Activated naive CD4-positive, alpha-beta T cell treated with anti-CD3 and anti-CD28 coated beads for 36 hours (primary cell): ENCODE measurements around the gene GBP7. TPM values are rescaled to one million over a fixed set of nuclear protein-coding genes. Genes with fewer than 3 reads are reported as not detected.
"Not testable (repeated sequence)": the region's sequence is repeated elsewhere in the genome, so short reads cannot be mapped to it uniquely, and the experiment has no call there.

Source experiments
- CTCF ChIA-PET: fragments of 350-600 bp; sonication (Branson Sonifier 250); formaldehyde crosslinking; loops from one replicate; lab custom pipeline; 2021; ENCODE audit warnings: antibody characterized with exemption; lab: Charles Lee
- DNase-seq: peaks from one replicate; pipeline ENCODE4 v3.0.0-alpha.2; 2020
- H3K27ac Mint-ChIP-seq: one replicate; pipeline ENCODE4 v1.8.0; 2021; ENCODE audit warnings: mild to moderate bottlenecking, mixed read lengths
- H3K27me3 Mint-ChIP-seq: one replicate; pipeline ENCODE4 v1.8.0; 2021; ENCODE audit warnings: low read depth, mixed read lengths
- H3K36me3 Mint-ChIP-seq: one replicate; pipeline ENCODE4 v1.8.0; 2021; ENCODE audit warnings: low read depth, mixed read lengths
- H3K4me1 Mint-ChIP-seq: one replicate; pipeline ENCODE4 v1.8.0; 2021; ENCODE audit warnings: low read depth, mixed read lengths
- H3K4me3 Mint-ChIP-seq: one replicate; pipeline ENCODE4 v1.8.0; 2021; ENCODE audit warnings: mild to moderate bottlenecking, moderate library complexity, mixed read lengths
- H3K9me3 Mint-ChIP-seq: one replicate; pipeline ENCODE4 v1.8.0; 2021; ENCODE audit warnings: mixed read lengths
- intact Hi-C: fragments of 100-400 bp; cut with micrococcal nuclease; formaldehyde crosslinking; loops from one replicate; pipeline ENCODE4 v1.15.1; 2023
- total RNA-seq, 2 experiments: library from RNA; stranded (reverse); gene quantifications; one replicate each; pipeline ENCODE4 v1.2.3, GENCODE V29; 2021

Gene GBP7
- under 1 TPM in 1 of 2 experiments, not detected in 1; 0.12 TPM for total RNA-seq

- H3K4me1 Mint-ChIP-seq = peaks cover 17% of the 10 kb centered on the region
- no peak within 1 kb of the TSS for H3K27ac Mint-ChIP-seq
- no peaks in the 10 kb centered on the region for H3K27me3 Mint-ChIP-seq
- no peak for DNase-seq
- no peak within 1 kb of the TSS for H3K4me3 Mint-ChIP-seq
- intact Hi-C loops = no loop called here
- no peaks in the 10 kb centered on the region for H3K9me3 Mint-ChIP-seq
- H3K36me3 Mint-ChIP-seq = no peaks in the 10 kb centered on the region
- CTCF ChIA-PET = no interaction called here
Measured at GRCh38 chr1:89175601-89176256, at the start of gene GBP7. TSS of gene GBP7 (minus strand) at chr1:89176003. CDS start at chr1:89171935, 4,068 bp downstream.

- CTCF ChIA-PET = no interaction called here
- peaks cover 22% of the 10 kb centered on the region for H3K9me3 Mint-ChIP-seq
- no peak overlapping the region for H3K27ac Mint-ChIP-seq
- peaks cover 4% of the 10 kb centered on the region for H3K4me1 Mint-ChIP-seq
- intact Hi-C loops = no loop called here
- H3K36me3 Mint-ChIP-seq = peaks cover 12% of the 10 kb centered on the region
- H3K27me3 Mint-ChIP-seq = no peaks in the 10 kb centered on the region
- DNase-seq = no peak
- H3K4me3 Mint-ChIP-seq = no peak overlapping the region
Measured at GRCh38 chr1:89221341-89221740, 45.5 kb upstream of the GBP7 start.

- Mint-ChIP-seq H3K36me3 (peaks cover 12% of the 10 kb centered on the region), H3K9me3 (peaks cover 14% of the 10 kb centered on the region)
- H3K27me3 Mint-ChIP-seq, CTCF ChIA-PET, DNase-seq, intact Hi-C loops, H3K4me3 Mint-ChIP-seq, H3K4me1 Mint-ChIP-seq, H3K27ac Mint-ChIP-seq: not testable (repeated sequence)
Measured at GRCh38 chr1:89219851-89220250, 44.0 kb upstream of the GBP7 start.

GRCh38 chr1:89218941-89219340, 43.1 kb upstream of the GBP7 start:
- H3K9me3 Mint-ChIP-seq = peaks cover 11% of the 10 kb centered on the region
- H3K27me3 Mint-ChIP-seq, H3K4me1 Mint-ChIP-seq, H3K4me3 Mint-ChIP-seq, DNase-seq, CTCF ChIA-PET, intact Hi-C loops, H3K27ac Mint-ChIP-seq: not testable (repeated sequence)
- H3K36me3 Mint-ChIP-seq = peaks cover 12% of the 10 kb centered on the region

GRCh38 chr1:89213347-89213746, 37.5 kb upstream of the GBP7 start:
- H3K4me1 Mint-ChIP-seq = peaks cover 4% of the 10 kb centered on the region
- DNase-seq = no peak
- no peaks in the 10 kb centered on the region for H3K27me3 Mint-ChIP-seq
- CTCF ChIA-PET = no interaction called here
- intact Hi-C loops = no loop called here
- H3K9me3 Mint-ChIP-seq = peaks cover 19% of the 10 kb centered on the region
- H3K36me3 Mint-ChIP-seq = peaks cover 15% of the 10 kb centered on the region
- no peak overlapping the region for H3K4me3 Mint-ChIP-seq
- no peak overlapping the region for H3K27ac Mint-ChIP-seq

- Mint-ChIP-seq H3K27me3 (no peaks in the 10 kb centered on the region), H3K36me3 (peaks cover 11% of the 10 kb centered on the region), H3K4me3 (no peak overlapping the region), H3K4me1 (no peaks in the 10 kb centered on the region), H3K27ac (no peak overlapping the region), H3K9me3 (peaks cover 14% of the 10 kb centered on the region)
- DNase-seq = no peak
- intact Hi-C loops = no loop called here
- CTCF ChIA-PET = no interaction called here
Measured at GRCh38 chr1:89211035-89211634, 35.3 kb upstream of the GBP7 start.

GRCh38 chr1:89206373-89206772, 30.6 kb upstream of the GBP7 start:
- Mint-ChIP-seq H3K36me3 (peaks cover 30% of the 10 kb centered on the region), H3K27me3 (no peaks in the 10 kb centered on the region), H3K4me3 (no peak overlapping the region), H3K9me3 (peaks cover 31% of the 10 kb centered on the region), H3K4me1 (peaks cover 29% of the 10 kb centered on the region), H3K27ac (no peak overlapping the region)
- DNase-seq = no peak
- intact Hi-C loops = no loop called here
- CTCF ChIA-PET = no interaction called here

GRCh38 chr1:89203166-89203565, 27.4 kb upstream of the GBP7 start:
- Mint-ChIP-seq H3K27ac (no peak overlapping the region), H3K4me1 (peaks cover 52% of the 10 kb centered on the region), H3K9me3 (peaks cover 20% of the 10 kb centered on the region), H3K27me3 (no peaks in the 10 kb centered on the region), H3K36me3 (peaks cover 24% of the 10 kb centered on the region), H3K4me3 (no peak overlapping the region)
- DNase-seq = no peak
- CTCF ChIA-PET = interaction anchor here (0.9 to 1.6 kb wide), 3 partner anchors 70 to 219 kb away, joined by 3 to 4 read pairs (median 4); partner anchors contain the start of gene GBP5
- intact Hi-C loops = no loop called here

- DNase-seq = no peak
- CTCF ChIA-PET = interaction anchor here (1.0 to 1.6 kb wide), 2 partner anchors 157 to 217 kb away, joined by 3 to 4 read pairs; no protein-coding TSS in a partner anchor
- H3K27ac Mint-ChIP-seq = peak overlapping the region; percentile 98
- H3K9me3 Mint-ChIP-seq = peaks cover 17% of the 10 kb centered on the region
- H3K4me3 Mint-ChIP-seq = peak overlapping the region; percentile 30
- peaks cover 22% of the 10 kb centered on the region for H3K36me3 Mint-ChIP-seq
- H3K4me1 Mint-ChIP-seq = peaks cover 65% of the 10 kb centered on the region
- H3K27me3 Mint-ChIP-seq = no peaks in the 10 kb centered on the region
- intact Hi-C loops = no loop called here
Measured at GRCh38 chr1:89201106-89201794, 25.4 kb upstream of the GBP7 start.

- Mint-ChIP-seq H3K4me1 (peaks cover 71% of the 10 kb centered on the region), H3K9me3 (peaks cover 17% of the 10 kb centered on the region), H3K36me3 (peaks cover 20% of the 10 kb centered on the region), H3K27me3 (no peaks in the 10 kb centered on the region), H3K27ac (peak overlapping the region; percentile 98), H3K4me3 (peak overlapping the region; percentile 30)
- DNase-seq = no peak
- intact Hi-C loops = loop anchor here (1.0 kb wide), 6 partner anchors 52 to 519 kb away; no protein-coding TSS in a partner anchor
- CTCF ChIA-PET = interaction anchor here (0.7 to 1.3 kb wide), 3 partner anchors 72 to 99 kb away, joined by 3 to 6 read pairs (median 3); partner anchors contain the start of gene GBP5
Measured at GRCh38 chr1:89200663-89201062, 24.9 kb upstream of the GBP7 start.

GRCh38 chr1:89199525-89200031, 23.8 kb upstream of the GBP7 start:
- H3K27ac Mint-ChIP-seq = peak overlapping the region; percentile 98
- intact Hi-C loops = loop anchor here (1.0 to 5.0 kb wide), 16 partner anchors 53 to 525 kb away; partner anchors contain the start of genes GBP1, GBP2, GTF2B and PKN2
- no peaks in the 10 kb centered on the region for H3K27me3 Mint-ChIP-seq
- H3K4me1 Mint-ChIP-seq = peaks cover 82% of the 10 kb centered on the region
- DNase-seq = no peak
- H3K36me3 Mint-ChIP-seq = peaks cover 18% of the 10 kb centered on the region
- peaks cover 9% of the 10 kb centered on the region for H3K9me3 Mint-ChIP-seq
- CTCF ChIA-PET = interaction anchor here (0.5 to 1.6 kb wide), 7 partner anchors 71 to 251 kb away, joined by 3 to 6 read pairs (median 4); partner anchors contain the start of gene GBP5
- peak overlapping the region; percentile 92 for H3K4me3 Mint-ChIP-seq
